HCT116 (cell line): ENCODE results near the gene SFR1. TPM values are rescaled to one million over a fixed set of nuclear protein-coding genes. Genes with fewer than 3 reads are reported as not detected.

Experiments used
- ATAC-seq: fragments of 200-7000 bp; cut with Tn5 transposase; 2 replicates; pipeline ENCODE4 v1.9.1; 2020; ENCODE audit warnings: mild to moderate bottlenecking, moderate library complexity
- BruUV-seq: library from RNA; stranded (reverse); fragments of 400-500 nt; replicated peaks from 2 replicates; lab custom pipeline; 2021; lab: Mats Ljungman, UMichigan
- CTCF ChIA-PET: fragments of 300-600 bp; sonication (Branson Sonifier 250); formaldehyde crosslinking; loops from one replicate; lab custom pipeline; 2021; ENCODE audit warnings: antibody characterized with exemption; lab: Charles Lee
- POLR2A ChIA-PET: fragments of 300-600, 350-600 bp; sonication (Branson Sonifier 250); formaldehyde crosslinking; loops from one replicate; lab custom pipeline; 2021; ENCODE audit warnings: antibody characterized with exemption; lab: Charles Lee
- RAD21 ChIA-PET, 2 experiments: fragments of 300-600 bp; sonication (Branson Sonifier 250); formaldehyde crosslinking; loops; one replicate each; lab custom pipeline; 2023; ENCODE audit warnings: low total read pairs in 2 of 2; ENCODE audit not compliant: uncharacterized antibody in 2 of 2, unreplicated experiment in 2 of 2, low non-redundant PET in 1 of 2; lab: Charles Lee
- DNase-seq: peaks from one replicate; pipeline ENCODE4 v3.0.0-alpha.2; 2010; ENCODE audit warnings: low read depth, low spot score
- H2AFZ ChIP-seq: fragments of 200-600 bp; shearing (Covaris generic), sonication (generic); 2 replicates; pipeline ENCODE4 v1.6.1; 2017; ENCODE audit warnings: low read depth, mixed run types, mixed read lengths, antibody characterized with exemption, low read length; ENCODE audit not compliant: poor library complexity, severe bottlenecking
- H3K27ac ChIP-seq: 2 replicates; pipeline ENCODE4 v1.5.1; 2012; ENCODE audit warnings: low read depth, low read length
- H3K27me3 ChIP-seq: fragments of 200-600 bp; sonication (generic); 2 replicates; pipeline ENCODE4 v1.6.1; 2016; ENCODE audit warnings: mixed run types, low read length, mixed read lengths; ENCODE audit not compliant: insufficient read depth
- H3K36me3 ChIP-seq, 2 experiments: fragments of 200-500 bp in 1 of 2; fragments of 200-600 bp in 1 of 2; sonication (Bioruptor generic) in 1 of 2; sonication (generic) in 1 of 2; 2 replicates each; pipeline versions ENCODE4 v1.5.1 to v1.6.1; 2014 to 2016; ENCODE audit warnings: low read length in 2 of 2, inconsistent platforms in 1 of 2, mixed read lengths in 1 of 2, mixed run types in 1 of 2; ENCODE audit not compliant: insufficient read depth in 2 of 2, control insufficient read depth in 1 of 2
- H3K4me1 ChIP-seq, 2 experiments: fragments of 200-600 bp in 1 of 2; sonication (generic) in 1 of 2; 2 replicates each; pipeline versions ENCODE4 v1.5.1 to v1.6.1; 2012 to 2017; ENCODE audit warnings: low read length in 2 of 2, inconsistent platforms in 1 of 2, mild to moderate bottlenecking in 1 of 2, mixed read lengths in 1 of 2, mixed run types in 1 of 2, moderate library complexity in 1 of 2; ENCODE audit not compliant: insufficient read depth in 2 of 2, control insufficient read depth in 1 of 2
- H3K4me2 ChIP-seq: fragments of 200-600 bp; sonication (generic); 2 replicates; pipeline ENCODE4 v1.6.1; 2017; ENCODE audit warnings: mixed run types, low read length, mixed read lengths
- H3K4me3 ChIP-seq, 2 experiments: fragments of 200-600 bp in 1 of 2; sonication (generic) in 1 of 2; replicated peaks in 1 of 2; 2 replicates each; pipeline ENCODE4 v1.5.1; 2011 to 2016; ENCODE audit warnings: low read length in 2 of 2, control low read depth in 1 of 2, low read depth in 1 of 2, mild to moderate bottlenecking in 1 of 2, mixed read lengths in 1 of 2, mixed run types in 1 of 2
- H3K79me2 ChIP-seq: fragments of 200-600 bp; sonication (generic); 2 replicates; pipeline ENCODE4 v1.6.1; 2017; ENCODE audit warnings: mild to moderate bottlenecking, mixed run types, low read length, moderate library complexity, mixed read lengths; ENCODE audit not compliant: insufficient read depth
- H3K9ac ChIP-seq: fragments of 200-600 bp; sonication (generic); 2 replicates; pipeline ENCODE4 v1.6.1; 2016; ENCODE audit warnings: low read length, mixed read lengths
- H3K9me2 ChIP-seq: fragments of 200-600 bp; sonication (generic), shearing (Covaris generic); 2 replicates; pipeline ENCODE4 v1.6.1; 2017; ENCODE audit warnings: mixed run types, mild to moderate bottlenecking, moderate library complexity; ENCODE audit not compliant: insufficient read depth
- H3K9me3 ChIP-seq, 2 experiments: fragments of 200-500 bp in 1 of 2; fragments of 200-600 bp in 1 of 2; sonication (Bioruptor generic) in 1 of 2; sonication (generic) in 1 of 2; 2 replicates each; pipeline ENCODE4 v1.6.1; 2014 to 2017; ENCODE audit warnings: low read length in 2 of 2, mixed read lengths in 2 of 2, inconsistent platforms in 1 of 2, low read depth in 1 of 2, mild to moderate bottlenecking in 1 of 2, mixed run types in 1 of 2, moderate library complexity in 1 of 2; ENCODE audit not compliant: control insufficient read depth in 1 of 2, insufficient read depth in 1 of 2
- H4K20me1 ChIP-seq: fragments of 200-600 bp; sonication (generic), shearing (Covaris generic); 2 replicates; pipeline ENCODE4 v1.6.1; 2017; ENCODE audit warnings: mixed run types, mild to moderate bottlenecking, moderate library complexity; ENCODE audit not compliant: insufficient read depth
- CBX3 ChIP-seq: IDR thresholded peaks from 2 replicates; pipeline ENCODE4 v1.6.1; 2012; ENCODE audit warnings: low read depth
- CTCF ChIP-seq, 3 experiments: fragments of 200-600 bp in 1 of 3; sonication (generic) in 1 of 3; IDR thresholded peaks in 2 of 3; conservative IDR thresholded peaks in 1 of 3; 2 replicates each; pipeline ENCODE4 v1.5.1; 2012 to 2017; ENCODE audit warnings: low read depth in 2 of 3, low read length in 2 of 3, antibody characterized with exemption in 1 of 3, borderline replicate concordance in 1 of 3, control low read depth in 1 of 3, mild to moderate bottlenecking in 1 of 3, mixed read lengths in 1 of 3, mixed run types in 1 of 3, moderate library complexity in 1 of 3; ENCODE audit not compliant: insufficient read depth in 1 of 3
- EGR1 ChIP-seq: IDR thresholded peaks from 2 replicates; pipeline ENCODE4 v1.6.1; 2012; ENCODE audit warnings: low read depth
- JUND ChIP-seq: IDR thresholded peaks from 2 replicates; pipeline ENCODE4 v1.6.1; 2012
- MAX ChIP-seq: IDR thresholded peaks from 2 replicates; pipeline ENCODE4 v1.6.1; 2012
- RAD21 ChIP-seq: IDR thresholded peaks from 2 replicates; pipeline ENCODE4 v1.6.1; 2012; ENCODE audit warnings: low read depth, mild to moderate bottlenecking
- REST ChIP-seq: IDR thresholded peaks from 2 replicates; pipeline ENCODE4 v1.6.1; 2012; ENCODE audit warnings: low read depth
- SRF ChIP-seq: IDR thresholded peaks from 2 replicates; pipeline ENCODE4 v1.6.1; 2012; ENCODE audit warnings: low read depth
- TCF7L2 ChIP-seq: IDR thresholded peaks from 2 replicates; pipeline ENCODE4 v1.7.0; 2011; ENCODE audit warnings: borderline replicate concordance, inconsistent platforms; ENCODE audit not compliant: insufficient read depth, insufficient read length; ENCODE audit errors: extremely low read depth
- intact Hi-C: fragments of 100-400 bp; cut with micrococcal nuclease; formaldehyde crosslinking; loops from 2 replicates; pipeline ENCODE4 v1.10.0; 2022
- total RNA-seq: library from RNA; stranded (reverse); gene quantifications from one replicate; pipeline ENCODE4 v1.2.1, GENCODE V29; 2021; ENCODE audit not compliant: unreplicated experiment

The SFR1 gene
- total RNA-seq, 1 experiment from 2014 or later = 38.5 TPM

- no peak for TF ChIP-seq REST
- TF ChIP-seq SRF = no peak
- TF ChIP-seq RAD21 = no peak
- no peak for TF ChIP-seq TCF7L2
Observed at GRCh38 chr10:104084482-104085142, 37.4 kb upstream of the SFR1 start (continued).

GRCh38 chr10:104085801-104086400 is 36.1 kb upstream of the SFR1 start, which contains the start of gene COL17A1:
TSS of gene COL17A1 (minus strand) at chr10:104085880. CDS start at chr10:104080673, 5,207 bp downstream.
- ChIA-PET POLR2A (no interaction called here), CTCF (no interaction called here), RAD21 (no interaction called here)
- H3K27ac ChIP-seq = no peak within 1 kb of the TSS
- H3K9me2 ChIP-seq = no peaks in the 10 kb centered on the region
- H2AFZ ChIP-seq = peak within 1 kb of the TSS; percentile 92
- no TSS peak for BruUV-seq
- H3K36me3 ChIP-seq = no peaks in the 10 kb centered on the region
- peak; percentile 30 for ATAC-seq
- peak within 1 kb of the TSS; percentile 15 for H3K4me2 ChIP-seq
- peaks cover 6 to 23% of the 10 kb centered on the region in 2 experiments; a peak in 3 of 4 replicates for H3K4me1 ChIP-seq
- intact Hi-C loops = no loop called here
- H3K9ac ChIP-seq = no peak within 1 kb of the TSS
- no peaks in the 10 kb centered on the region for H3K27me3 ChIP-seq
- no peaks in the 10 kb centered on the region for H3K79me2 ChIP-seq
- peak; percentile 9; the same call in 1 of the 2 replicates for TF ChIP-seq CBX3
- TF ChIP-seq JUND = 0 out of 2 replicates have a peak, but pooled peaks have one; percentile 16
- peak; percentile 38; the same call in 1 of the 2 replicates for TF ChIP-seq SRF
- 0 out of 2 replicates have a peak, but pooled peaks have one; percentile 21 for TF ChIP-seq EGR1
- TF ChIP-seq CTCF (IDR thresholded peaks at IDR 0.05 in 2 of 3, conservative IDR thresholded peaks at IDR 0.05 in 1 of 3; ENCODE audit: borderline replicate concordance in 1 of 3, insufficient read depth in 1 of 3, low read depth in 2 of 3, low read length in 2 of 3) = no peak
- peak; percentile 77 for TF ChIP-seq MAX
- TF ChIP-seq, all 23 proteins: peak for 5
- H3K4me3 ChIP-seq = no peak within 1 kb of the TSS
- DNase-seq = no peak
- no peaks in the 10 kb centered on the region for H4K20me1 ChIP-seq
- peaks cover 0 to 2% of the 10 kb centered on the region in 2 experiments; a peak in 1 of 4 replicates for H3K9me3 ChIP-seq
